ENCODE measurements around the gene BTF3. TPM values are rescaled to one million over a fixed set of nuclear protein-coding genes. Genes with fewer than 3 reads are reported as not detected.

BTF3 gene
- total and polyA plus RNA-seq, 2 donors (not counting 3 experiments of a cell fraction or from before 2014, with no cell fraction given), result 325 to 637 TPM

GRCh38 chr5:73496984-73497457 is 1.2 kb upstream of the BTF3 start:
- Histone ChIP-seq H3K4me3 (replicated peaks in 1 of 3; ENCODE audit: insufficient read depth in 1 of 3, low read depth in 1 of 3, low read length in 3 of 3) (no peak overlapping the region), H3K4me1 (ENCODE audit: control insufficient read depth, extremely low read depth, insufficient read depth, low read length) (peaks cover 32% of the 10 kb centered on the region), H2AFZ (ENCODE audit: low read depth, low read length) (no peak overlapping the region), H3K9me3 (replicated peaks; ENCODE audit: control insufficient read depth, insufficient read depth, low read length) (no peaks in the 10 kb centered on the region), H3K79me2 (ENCODE audit: control insufficient read depth, insufficient read depth, low read length) (peaks cover 38% of the 10 kb centered on the region), H4K20me1 (replicated peaks; ENCODE audit: control insufficient read depth, extremely low read depth, insufficient read depth, low read length) (peaks cover 11% of the 10 kb centered on the region), H3K4me2 (ENCODE audit: insufficient read depth, low read length) (peak overlapping the region; percentile 74), H3K27ac (ENCODE audit: insufficient read depth, low read depth, low read length) (no peak overlapping the region), H3K9ac (replicated peaks; ENCODE audit: extremely low read depth, insufficient read depth, low read length) (no peak overlapping the region), H3K27me3 (ENCODE audit: control insufficient read depth in 2 of 2, insufficient read depth in 2 of 2, low read length in 2 of 2) (peaks cover 15 to 16% of the 10 kb centered on the region in 2 experiments), H3K9me1 (replicated peaks; ENCODE audit: control insufficient read depth, extremely low read depth, insufficient read depth, low read length) (no peaks in the 10 kb centered on the region), H3K36me3 (ENCODE audit: control insufficient read depth in 2 of 2, extremely low read depth in 1 of 2, insufficient read depth in 2 of 2, low read length in 2 of 2) (peaks cover 3 to 11% of the 10 kb centered on the region in 2 experiments)
- peak in 1 of 2 donors; percentile 8 for TF ChIP-seq CTCF (IDR thresholded peaks at IDR 0.05; ENCODE audit: extremely low read depth in 1 of 2, insufficient read depth in 1 of 2, low read depth in 1 of 2, low read length in 2 of 2)
- no peak for TF ChIP-seq EZH2 (IDR thresholded peaks at IDR 0.05; ENCODE audit: borderline replicate concordance, low read depth, low read length, severe bottlenecking)
- ChIA-PET POLR2A (no interaction called here), CTCF (interaction anchor here (0.6 to 5.1 kb wide), 12 partner anchors 9 to 281 kb away, joined by 3 to 21 read pairs (median 4); no protein-coding TSS in a partner anchor)
- intact Hi-C loops (cut with micrococcal nuclease) (no loop called here), dilution Hi-C loops (cut with MboI; ENCODE audit: extremely low pct_ligation_motif_present, low sequenced_read_pairs) (no loop called here)
- FAIRE-seq (no peak), DNase-seq (ENCODE audit: low read depth, low spot score) (peak; percentile 54)
- no TSS peak for BruUV-seq (replicated peaks)

- Histone ChIP-seq H3K9ac (replicated peaks; ENCODE audit: extremely low read depth, insufficient read depth, low read length) (peak overlapping the region; percentile 98), H3K27me3 (ENCODE audit: control insufficient read depth in 2 of 2, insufficient read depth in 2 of 2, low read length in 2 of 2) (peaks cover 9 to 11% of the 10 kb centered on the region in 2 experiments), H3K4me3 (replicated peaks in 1 of 3; ENCODE audit: insufficient read depth in 1 of 3, low read depth in 1 of 3, low read length in 3 of 3) (peak overlapping the region; percentile 4 to 95 (median 84)), H2AFZ (ENCODE audit: low read depth, low read length) (peak overlapping the region; percentile 67), H4K20me1 (replicated peaks; ENCODE audit: control insufficient read depth, extremely low read depth, insufficient read depth, low read length) (peaks cover 11% of the 10 kb centered on the region), H3K36me3 (ENCODE audit: control insufficient read depth in 2 of 2, extremely low read depth in 1 of 2, insufficient read depth in 2 of 2, low read length in 2 of 2) (peaks cover 5 to 15% of the 10 kb centered on the region in 2 experiments), H3K79me2 (ENCODE audit: control insufficient read depth, insufficient read depth, low read length) (peaks cover 43% of the 10 kb centered on the region), H3K4me2 (ENCODE audit: insufficient read depth, low read length) (peak overlapping the region; percentile 74), H3K9me1 (replicated peaks; ENCODE audit: control insufficient read depth, extremely low read depth, insufficient read depth, low read length) (no peaks in the 10 kb centered on the region), H3K27ac (ENCODE audit: insufficient read depth, low read depth, low read length) (peak overlapping the region; percentile 92), H3K4me1 (ENCODE audit: control insufficient read depth, extremely low read depth, insufficient read depth, low read length) (peaks cover 32% of the 10 kb centered on the region), H3K9me3 (replicated peaks; ENCODE audit: control insufficient read depth, insufficient read depth, low read length) (no peaks in the 10 kb centered on the region)
- intact Hi-C loops (cut with micrococcal nuclease) (loop anchor here (1.0 kb wide), 1 partner anchor 33 kb away; no protein-coding TSS in a partner anchor), dilution Hi-C loops (cut with MboI; ENCODE audit: extremely low pct_ligation_motif_present, low sequenced_read_pairs) (no loop called here)
- BruUV-seq (replicated peaks), result TSS peak; percentile 90
- peak; percentile 33 for FAIRE-seq
- ChIA-PET POLR2A (no interaction called here), CTCF (interaction anchor here (0.8 to 5.1 kb wide), 5 partner anchors 10 to 282 kb away, joined by 3 to 21 read pairs (median 7); no protein-coding TSS in a partner anchor)
- DNase-seq (ENCODE audit: low read depth, low spot score), result no peak
- TF ChIP-seq JUN (IDR thresholded peaks at IDR 0.05; ENCODE audit: borderline replicate concordance, insufficient read depth, insufficient read length, low read depth) (no peak), POLR2A (IDR thresholded peaks at IDR 0.05; ENCODE audit: low read depth, low read length) (no peak), CTCF (IDR thresholded peaks at IDR 0.05; ENCODE audit: extremely low read depth in 1 of 2, insufficient read depth in 1 of 2, low read depth in 1 of 2, low read length in 2 of 2) (no peak)
Observed at GRCh38 chr5:73497497-73498056, 665 bp upstream of the BTF3 start.

All from endothelial cell of umbilical vein (primary cell).